Measurements from ENCODE around the gene TPGS1.

Gene TPGS1

DNA sequence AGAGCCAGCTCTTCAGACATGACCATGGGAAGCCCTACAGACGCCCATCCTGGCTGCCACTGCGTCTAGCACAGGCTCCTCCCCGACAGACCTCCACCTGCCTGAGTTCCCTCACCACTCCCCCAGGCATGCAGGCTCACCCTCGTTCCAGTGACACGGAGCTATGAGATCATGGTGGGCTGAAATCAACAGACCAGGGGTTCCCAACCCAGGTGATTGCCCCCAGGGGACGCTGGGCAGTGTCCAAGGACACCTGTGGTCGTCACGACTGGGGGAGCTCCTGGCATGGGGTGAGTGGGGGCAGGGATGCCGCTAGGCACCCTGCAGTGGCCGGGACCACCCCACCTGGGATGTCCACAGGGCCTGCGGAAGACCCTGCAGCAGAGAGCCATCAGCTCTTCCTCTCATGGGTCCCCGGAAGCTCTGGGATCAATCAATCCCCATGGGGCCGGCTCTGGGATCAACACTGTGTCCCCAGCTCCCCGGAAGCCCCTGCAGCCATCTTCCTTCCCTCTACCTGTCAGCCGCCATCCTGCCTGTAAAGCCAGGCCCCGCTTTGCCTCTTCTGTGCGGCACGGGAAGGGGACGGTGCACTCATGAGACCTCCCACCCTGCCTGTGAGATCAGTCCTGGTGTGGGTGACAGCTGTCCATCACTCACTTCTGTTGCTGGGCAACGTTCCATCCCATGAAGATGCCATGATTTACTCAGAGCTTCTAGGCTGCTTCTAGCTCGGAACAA is 23.8 kb upstream of the TPGS1 start:
- Histone ChIP-seq H3K36me3 (ENCODE audit: control insufficient read depth, low read length) (peaks cover under 1% of the 10 kb centered on the region; the same call in 1 of the 2 replicates), H3K79me2 (ENCODE audit: control insufficient read depth, low read length) (peaks cover 3% of the 10 kb centered on the region; the same call in 1 of the 2 replicates), H3K4me3 (ENCODE audit: low read length) (no peak overlapping the region), H3F3A (ENCODE audit: control insufficient read depth, insufficient read depth) (peaks cover 24% of the 10 kb centered on the region), H4K20me1 (ENCODE audit: control insufficient read depth, insufficient read depth, low read depth, low read length) (no peaks in the 10 kb centered on the region), H3K27ac (ENCODE audit: low read depth, low read length) (no peak overlapping the region), H3K4me2 (ENCODE audit: low read length) (no peak overlapping the region), H3K9me2 (replicated peaks; ENCODE audit: control insufficient read depth, low read length) (no peaks in the 10 kb centered on the region), H3K4me1 (ENCODE audit: control insufficient read depth, low read length) (peaks cover 7% of the 10 kb centered on the region), H3K27me3 (ENCODE audit: control insufficient read depth, low read length) (no peaks in the 10 kb centered on the region), H3K9me3 (ENCODE audit: control insufficient read depth, insufficient read depth, low read length) (peaks cover 33% of the 10 kb centered on the region)
- no peak for TF ChIP-seq EZH2phosphoT487 (IDR thresholded peaks at IDR 0.05; ENCODE audit: borderline replicate concordance, low read length)

DNA sequence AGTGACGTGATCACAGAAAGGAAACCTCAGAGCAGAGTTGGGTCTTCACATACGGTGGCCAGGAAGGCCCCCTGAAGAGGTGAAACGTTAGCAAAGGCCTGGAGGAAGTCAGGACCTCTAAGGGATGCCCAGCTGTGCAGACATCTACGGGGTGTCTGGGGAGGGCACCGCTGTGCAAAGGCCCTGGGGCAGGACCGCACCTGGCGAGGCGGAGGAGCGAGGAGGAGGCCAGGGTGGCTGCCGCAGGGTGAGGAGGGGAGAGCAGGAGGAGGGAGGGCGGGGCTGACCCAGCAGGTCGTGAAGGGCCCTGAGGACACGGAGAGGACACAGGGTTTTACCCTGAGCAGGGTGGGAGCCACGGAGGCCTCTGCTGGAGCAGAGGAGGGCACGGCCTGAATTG is 22.8 kb upstream of the TPGS1 start:
- Histone ChIP-seq H3K9me2 (replicated peaks; ENCODE audit: control insufficient read depth, low read length) (no peaks in the 10 kb centered on the region), H3F3A (ENCODE audit: control insufficient read depth, insufficient read depth) (peaks cover 24% of the 10 kb centered on the region), H3K27ac (ENCODE audit: low read depth, low read length) (no peak overlapping the region), H3K4me3 (ENCODE audit: low read length) (no peak overlapping the region), H3K36me3 (ENCODE audit: control insufficient read depth, low read length) (peaks cover 3% of the 10 kb centered on the region; the same call in 1 of the 2 replicates), H3K79me2 (ENCODE audit: control insufficient read depth, low read length) (peaks cover 3% of the 10 kb centered on the region; the same call in 1 of the 2 replicates), H3K4me2 (ENCODE audit: low read length) (no peak overlapping the region), H3K27me3 (ENCODE audit: control insufficient read depth, low read length) (no peaks in the 10 kb centered on the region), H4K20me1 (ENCODE audit: control insufficient read depth, insufficient read depth, low read depth, low read length) (no peaks in the 10 kb centered on the region), H3K9me3 (ENCODE audit: control insufficient read depth, insufficient read depth, low read length) (peaks cover 33% of the 10 kb centered on the region), H3K4me1 (ENCODE audit: control insufficient read depth, low read length) (peaks cover 9% of the 10 kb centered on the region)
- no peak for TF ChIP-seq EZH2phosphoT487 (IDR thresholded peaks at IDR 0.05; ENCODE audit: borderline replicate concordance, low read length)
- TF ChIP-seq, protein P1, sequence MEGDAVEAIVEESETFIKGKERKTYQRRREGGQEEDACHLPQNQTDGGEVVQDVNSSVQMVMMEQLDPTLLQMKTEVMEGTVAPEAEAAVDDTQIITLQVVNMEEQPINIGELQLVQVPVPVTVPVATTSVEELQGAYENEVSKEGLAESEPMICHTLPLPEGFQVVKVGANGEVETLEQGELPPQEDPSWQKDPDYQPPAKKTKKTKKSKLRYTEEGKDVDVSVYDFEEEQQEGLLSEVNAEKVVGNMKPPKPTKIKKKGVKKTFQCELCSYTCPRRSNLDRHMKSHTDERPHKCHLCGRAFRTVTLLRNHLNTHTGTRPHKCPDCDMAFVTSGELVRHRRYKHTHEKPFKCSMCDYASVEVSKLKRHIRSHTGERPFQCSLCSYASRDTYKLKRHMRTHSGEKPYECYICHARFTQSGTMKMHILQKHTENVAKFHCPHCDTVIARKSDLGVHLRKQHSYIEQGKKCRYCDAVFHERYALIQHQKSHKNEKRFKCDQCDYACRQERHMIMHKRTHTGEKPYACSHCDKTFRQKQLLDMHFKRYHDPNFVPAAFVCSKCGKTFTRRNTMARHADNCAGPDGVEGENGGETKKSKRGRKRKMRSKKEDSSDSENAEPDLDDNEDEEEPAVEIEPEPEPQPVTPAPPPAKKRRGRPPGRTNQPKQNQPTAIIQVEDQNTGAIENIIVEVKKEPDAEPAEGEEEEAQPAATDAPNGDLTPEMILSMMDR (IDR thresholded peaks at IDR 0.05; ENCODE audit: low read depth, low read length, poor library complexity, severe bottlenecking) = no peak

DNA sequence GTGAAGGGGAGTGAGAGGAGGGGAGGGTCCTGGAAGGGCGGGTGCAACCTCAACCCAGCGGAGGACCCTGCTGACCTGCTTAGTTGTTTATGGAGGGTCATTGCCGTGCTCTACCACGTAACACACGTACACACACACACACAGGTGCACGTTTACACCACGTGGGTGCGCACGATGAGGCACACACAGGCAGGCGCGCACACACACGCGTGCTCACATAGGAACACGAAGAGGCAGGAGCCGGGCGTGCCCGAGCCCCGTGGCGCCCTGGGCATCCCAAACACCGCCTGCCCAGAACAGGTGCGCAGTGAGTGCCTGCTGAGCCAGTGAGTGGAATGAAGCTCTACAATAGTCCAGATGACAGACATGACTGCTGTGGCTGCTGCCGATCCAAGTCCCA is 22.2 kb upstream of the TPGS1 start:
- Histone ChIP-seq H3K27me3 (ENCODE audit: control insufficient read depth, low read length) (no peaks in the 10 kb centered on the region), H4K20me1 (ENCODE audit: control insufficient read depth, insufficient read depth, low read depth, low read length) (no peaks in the 10 kb centered on the region), H3K4me3 (ENCODE audit: low read length) (no peak overlapping the region), H3K79me2 (ENCODE audit: control insufficient read depth, low read length) (peaks cover 3% of the 10 kb centered on the region; the same call in 1 of the 2 replicates), H3F3A (ENCODE audit: control insufficient read depth, insufficient read depth) (peaks cover 24% of the 10 kb centered on the region), H3K4me2 (ENCODE audit: low read length) (no peak overlapping the region), H3K27ac (ENCODE audit: low read depth, low read length) (no peak overlapping the region), H3K4me1 (ENCODE audit: control insufficient read depth, low read length) (peaks cover 12% of the 10 kb centered on the region), H3K9me2 (replicated peaks; ENCODE audit: control insufficient read depth, low read length) (no peaks in the 10 kb centered on the region), H3K36me3 (ENCODE audit: control insufficient read depth, low read length) (peaks cover 3% of the 10 kb centered on the region; the same call in 1 of the 2 replicates), H3K9me3 (ENCODE audit: control insufficient read depth, insufficient read depth, low read length) (peaks cover 30% of the 10 kb centered on the region)
- TF ChIP-seq, protein P1 (IDR thresholded peaks at IDR 0.05; ENCODE audit: low read depth, low read length, poor library complexity, severe bottlenecking) = no peak
- no peak for TF ChIP-seq EZH2phosphoT487 (IDR thresholded peaks at IDR 0.05; ENCODE audit: borderline replicate concordance, low read length)

GRCh38 chr19:485583-486236 is 21.6 kb upstream of the TPGS1 start:
- Histone ChIP-seq H3K4me3 (ENCODE audit: low read length) (no peak overlapping the region), H3K79me2 (ENCODE audit: control insufficient read depth, low read length) (peaks cover 3% of the 10 kb centered on the region; the same call in 1 of the 2 replicates), H3K9me3 (ENCODE audit: control insufficient read depth, insufficient read depth, low read length) (peaks cover 23% of the 10 kb centered on the region), H3F3A (ENCODE audit: control insufficient read depth, insufficient read depth) (peaks cover 20% of the 10 kb centered on the region), H3K36me3 (ENCODE audit: control insufficient read depth, low read length) (peaks cover 3% of the 10 kb centered on the region; the same call in 1 of the 2 replicates), H3K27me3 (ENCODE audit: control insufficient read depth, low read length) (no peaks in the 10 kb centered on the region), H3K4me2 (ENCODE audit: low read length) (no peak overlapping the region), H3K27ac (ENCODE audit: low read depth, low read length) (no peak overlapping the region), H4K20me1 (ENCODE audit: control insufficient read depth, insufficient read depth, low read depth, low read length) (no peaks in the 10 kb centered on the region), H3K4me1 (ENCODE audit: control insufficient read depth, low read length) (peaks cover 12% of the 10 kb centered on the region), H3K9me2 (replicated peaks; ENCODE audit: control insufficient read depth, low read length) (no peaks in the 10 kb centered on the region)
- TF ChIP-seq EZH2phosphoT487 (IDR thresholded peaks at IDR 0.05; ENCODE audit: borderline replicate concordance, low read length) = no peak
- TF ChIP-seq, protein P1 (IDR thresholded peaks at IDR 0.05; ENCODE audit: low read depth, low read length, poor library complexity, severe bottlenecking) = no peak
